Astrocyte (in vitro differentiated cells and primary cell): ENCODE data around the gene C5orf15. TPM values are rescaled to one million over a fixed set of nuclear protein-coding genes. Genes with fewer than 3 reads are reported as not detected.

Source experiments
- DNase-seq: peaks from one replicate; pipeline ENCODE4 v3.0.0-alpha.2; 2010; ENCODE audit warnings: low read depth
- FAIRE-seq: peaks from 2 replicates; lab custom pipeline; 2011; peaks lifted over from hg19 to GRCh38; lab: Jason Lieb, UNC
- H2AFZ ChIP-seq: 2 replicates; pipeline ENCODE4 v1.6.0; 2012; ENCODE audit warnings: low read depth, low read length, inconsistent platforms
- H3K27ac ChIP-seq: 2 replicates; pipeline ENCODE4 v1.5.1; 2011; ENCODE audit warnings: low read depth, low read length, inconsistent platforms
- H3K27me3 ChIP-seq: 2 replicates; pipeline ENCODE4 v1.6.0; 2011; ENCODE audit warnings: low read length, inconsistent platforms; ENCODE audit not compliant: insufficient read depth
- H3K36me3 ChIP-seq: 2 replicates; pipeline ENCODE4 v1.5.1; 2011; ENCODE audit warnings: low read length, inconsistent platforms; ENCODE audit not compliant: insufficient read depth
- H3K4me1 ChIP-seq: 2 replicates; pipeline ENCODE4 v1.5.1; 2011; ENCODE audit warnings: low read length, inconsistent platforms; ENCODE audit not compliant: insufficient read depth
- H3K4me2 ChIP-seq: 2 replicates; pipeline ENCODE4 v1.6.0; 2012; ENCODE audit warnings: low read length, inconsistent platforms
- H3K4me3 ChIP-seq: 2 replicates; pipeline ENCODE4 v1.5.1; 2011; ENCODE audit warnings: low read depth, mild to moderate bottlenecking, low read length, inconsistent platforms; ENCODE audit not compliant: insufficient read depth
- H3K79me2 ChIP-seq: 2 replicates; pipeline ENCODE4 v1.6.0; 2012; ENCODE audit warnings: mild to moderate bottlenecking, low read length, inconsistent platforms; ENCODE audit not compliant: insufficient read depth
- H3K9ac ChIP-seq: 2 replicates; pipeline ENCODE4 v1.6.0; 2012; ENCODE audit warnings: mild to moderate bottlenecking, low read length, inconsistent platforms
- H3K9me3 ChIP-seq: 2 replicates; pipeline ENCODE4 v1.5.1; 2012; ENCODE audit warnings: low read depth, mild to moderate bottlenecking, low read length, inconsistent platforms; ENCODE audit not compliant: insufficient read depth
- H4K20me1 ChIP-seq: 2 replicates; pipeline ENCODE4 v1.6.0; 2012; ENCODE audit warnings: low read length, inconsistent platforms; ENCODE audit not compliant: insufficient read depth
- H3K27ac Mint-ChIP-seq: one replicate; pipeline ENCODE4 v1.8.0; 2021; ENCODE audit warnings: mild to moderate bottlenecking, mixed read lengths; ENCODE audit not compliant: unreplicated experiment
- H3K27me3 Mint-ChIP-seq: one replicate; pipeline ENCODE4 v1.8.0; 2021; ENCODE audit warnings: low read depth, mixed read lengths; ENCODE audit not compliant: unreplicated experiment
- H3K36me3 Mint-ChIP-seq: one replicate; pipeline ENCODE4 v1.8.0; 2021; ENCODE audit warnings: low read depth, mixed read lengths; ENCODE audit not compliant: unreplicated experiment
- H3K4me1 Mint-ChIP-seq: one replicate; pipeline ENCODE4 v1.8.0; 2021; ENCODE audit warnings: low read depth, mixed read lengths; ENCODE audit not compliant: unreplicated experiment
- H3K4me3 Mint-ChIP-seq: one replicate; pipeline ENCODE4 v1.8.0; 2021; ENCODE audit warnings: mild to moderate bottlenecking, moderate library complexity, mixed read lengths; ENCODE audit not compliant: unreplicated experiment
- H3K9me3 Mint-ChIP-seq: one replicate; pipeline ENCODE4 v1.8.0; 2021; ENCODE audit warnings: mild to moderate bottlenecking, mixed read lengths; ENCODE audit not compliant: unreplicated experiment
- CTCF ChIP-seq: IDR thresholded peaks from 2 replicates; pipeline ENCODE4 v1.5.1; 2011; ENCODE audit warnings: low read depth, mild to moderate bottlenecking, inconsistent platforms, low read length, moderate library complexity; ENCODE audit not compliant: insufficient read depth
- EZH2 ChIP-seq: IDR thresholded peaks from 2 replicates; pipeline ENCODE4 v1.6.1; 2012; ENCODE audit warnings: mild to moderate bottlenecking, low read length, inconsistent platforms; ENCODE audit not compliant: insufficient read depth
- total RNA-seq: library from RNA; stranded (reverse); gene quantifications from 2 replicates; pipeline ENCODE4 v1.2.1, GENCODE V29; 2021

C5orf15 gene
- total RNA-seq, 1 donor from 2014 or later, result 88.8 TPM

GRCh38 chr5:133991171-133991910 lies 22.9 kb upstream of the C5orf15 start:
- H3K4me1 Mint-ChIP-seq, result peaks cover 40% of the 10 kb centered on the region
- FAIRE-seq, result no peak
- peaks cover 87% of the 10 kb centered on the region for H4K20me1 ChIP-seq

GRCh38 chr5:133990396-133990795 lies 22.0 kb upstream of the C5orf15 start:
- Histone ChIP-seq H4K20me1 (peaks cover 87% of the 10 kb centered on the region), H2AFZ (no peak overlapping the region), H3K9ac (no peak overlapping the region), H3K4me1 (peaks cover 19% of the 10 kb centered on the region), H3K36me3 (peaks cover 34% of the 10 kb centered on the region), H3K27ac (no peak overlapping the region), H3K4me3 (no peak overlapping the region), H3K9me3 (no peaks in the 10 kb centered on the region), H3K4me2 (no peak overlapping the region), H3K27me3 (no peaks in the 10 kb centered on the region), H3K79me2 (peaks cover 98% of the 10 kb centered on the region)
- Mint-ChIP-seq H3K9me3 (no peaks in the 10 kb centered on the region), H3K36me3 (peaks cover 11% of the 10 kb centered on the region), H3K4me3 (no peak overlapping the region), H3K4me1 (peaks cover 39% of the 10 kb centered on the region), H3K27me3 (no peaks in the 10 kb centered on the region), H3K27ac (no peak overlapping the region)
- FAIRE-seq, result no peak
- DNase-seq, result no peak
- TF ChIP-seq CTCF (no peak), EZH2 (no peak)

More at GRCh38 chr5:133991171-133991910, 22.9 kb upstream of the C5orf15 start:
- H3K9ac ChIP-seq, result no peak overlapping the region
- H3K27ac Mint-ChIP-seq, result peak overlapping the region; percentile 47
- H2AFZ ChIP-seq, result no peak overlapping the region
- TF ChIP-seq EZH2 (no peak), CTCF (no peak)
- peaks cover 98% of the 10 kb centered on the region for H3K79me2 ChIP-seq
- H3K4me3 ChIP-seq, result no peak overlapping the region
- H3K9me3 ChIP-seq, result no peaks in the 10 kb centered on the region
- H3K4me2 ChIP-seq, result no peak overlapping the region
- H3K9me3 Mint-ChIP-seq, result no peaks in the 10 kb centered on the region
- peaks cover 11% of the 10 kb centered on the region for H3K36me3 Mint-ChIP-seq
- H3K27me3 ChIP-seq, result no peaks in the 10 kb centered on the region
- H3K4me3 Mint-ChIP-seq, result no peak overlapping the region
- H3K36me3 ChIP-seq, result peaks cover 28% of the 10 kb centered on the region
- H3K27ac ChIP-seq, result no peak overlapping the region
- peaks cover 26% of the 10 kb centered on the region for H3K4me1 ChIP-seq
- no peak for DNase-seq
- no peaks in the 10 kb centered on the region for H3K27me3 Mint-ChIP-seq

GRCh38 chr5:133985540-133986180 lies 17.2 kb upstream of the C5orf15 start:
- Mint-ChIP-seq H3K9me3 (no peaks in the 10 kb centered on the region), H3K27me3 (no peaks in the 10 kb centered on the region), H3K4me3 (no peak overlapping the region), H3K36me3 (peaks cover 21% of the 10 kb centered on the region), H3K27ac (no peak overlapping the region), H3K4me1 (peaks cover 9% of the 10 kb centered on the region)
- Histone ChIP-seq H3K9ac (no peak overlapping the region), H3K36me3 (peaks cover 50% of the 10 kb centered on the region), H3K27me3 (no peaks in the 10 kb centered on the region), H3K4me2 (no peak overlapping the region), H3K79me2 (peaks cover 87% of the 10 kb centered on the region), H3K9me3 (no peaks in the 10 kb centered on the region), H3K27ac (no peak overlapping the region), H4K20me1 (peaks cover 74% of the 10 kb centered on the region), H3K4me3 (no peak overlapping the region), H3K4me1 (no peaks in the 10 kb centered on the region), H2AFZ (no peak overlapping the region)
- TF ChIP-seq EZH2 (no peak), CTCF (no peak)
- FAIRE-seq (no peak), DNase-seq (no peak)
